Activated T-cell treated with anti-CD3 and anti-CD28 coated beads, Interleukin-2, amount 50 U/mL, for 24 hours (primary cell): ENCODE results near the gene WNT3.

Source experiments
- DNase-seq: peaks from one replicate; pipeline ENCODE4 v3.0.0-alpha.2; 2020
- H3K27ac Mint-ChIP-seq: 2 replicates; pipeline ENCODE4 v1.8.0; 2020; ENCODE audit warnings: mild to moderate bottlenecking, mixed read lengths
- H3K27me3 Mint-ChIP-seq: 2 replicates; pipeline ENCODE4 v1.8.0; 2020; ENCODE audit warnings: mixed read lengths
- H3K36me3 Mint-ChIP-seq: 2 replicates; pipeline ENCODE4 v1.8.0; 2020; ENCODE audit warnings: low read depth, mixed read lengths
- H3K4me1 Mint-ChIP-seq: 2 replicates; pipeline ENCODE4 v1.8.0; 2020; ENCODE audit warnings: low read depth, mixed read lengths
- H3K4me3 Mint-ChIP-seq: 2 replicates; pipeline ENCODE4 v1.8.0; 2020; ENCODE audit warnings: mild to moderate bottlenecking, moderate library complexity, mixed read lengths
- H3K9me3 Mint-ChIP-seq: 2 replicates; pipeline ENCODE4 v1.8.0; 2020; ENCODE audit warnings: mixed read lengths

The WNT3 gene

GRCh38 chr17:46818316-46818928 lies at the start of gene WNT3:
TSS of gene WNT3 (minus strand) at chr17:46818692. CDS start at chr17:46818597, 95 bp downstream.
- peak; percentile 70 for DNase-seq
- H3K4me1 Mint-ChIP-seq, result peaks cover 20% of the 10 kb centered on the region
- no peak within 1 kb of the TSS for H3K27ac Mint-ChIP-seq

GRCh38 chr17:46866747-46867146 lies 48.3 kb upstream of the WNT3 start:
- no peaks in the 10 kb centered on the region for H3K36me3 Mint-ChIP-seq
- peaks cover 31% of the 10 kb centered on the region for H3K27me3 Mint-ChIP-seq
- H3K9me3 Mint-ChIP-seq, result no peaks in the 10 kb centered on the region
- no peak overlapping the region for H3K27ac Mint-ChIP-seq
- no peak overlapping the region for H3K4me3 Mint-ChIP-seq
- no peak for DNase-seq
- H3K4me1 Mint-ChIP-seq, result no peaks in the 10 kb centered on the region

More at GRCh38 chr17:46818316-46818928, at the start of gene WNT3:
- H3K36me3 Mint-ChIP-seq, result no peaks in the 10 kb centered on the region
- no peaks in the 10 kb centered on the region for H3K9me3 Mint-ChIP-seq
- H3K27me3 Mint-ChIP-seq, result peaks cover 89% of the 10 kb centered on the region
- peak within 1 kb of the TSS; percentile 73 for H3K4me3 Mint-ChIP-seq

GRCh38 chr17:46866325-46866724 lies 47.8 kb upstream of the WNT3 start:
- H3K4me3 Mint-ChIP-seq, result no peak overlapping the region
- no peaks in the 10 kb centered on the region for H3K9me3 Mint-ChIP-seq

GRCh38 chr17:46865100-46865499 lies 46.6 kb upstream of the WNT3 start:
- Mint-ChIP-seq H3K9me3 (no peaks in the 10 kb centered on the region), H3K36me3 (no peaks in the 10 kb centered on the region), H3K4me1 (no peaks in the 10 kb centered on the region), H3K27ac (no peak overlapping the region), H3K27me3 (peaks cover 36% of the 10 kb centered on the region), H3K4me3 (no peak overlapping the region)
- no peak for DNase-seq

More at GRCh38 chr17:46866325-46866724, 47.8 kb upstream of the WNT3 start:
- no peak for DNase-seq
- H3K27me3 Mint-ChIP-seq, result peaks cover 33% of the 10 kb centered on the region
- no peaks in the 10 kb centered on the region for H3K36me3 Mint-ChIP-seq
- H3K27ac Mint-ChIP-seq, result no peak overlapping the region
- H3K4me1 Mint-ChIP-seq, result no peaks in the 10 kb centered on the region

- Mint-ChIP-seq H3K4me3 (no peak overlapping the region), H3K36me3 (no peaks in the 10 kb centered on the region), H3K27ac (no peak overlapping the region), H3K27me3 (peaks cover 42% of the 10 kb centered on the region), H3K9me3 (no peaks in the 10 kb centered on the region), H3K4me1 (no peaks in the 10 kb centered on the region)
- no peak for DNase-seq
Observed at GRCh38 chr17:46863383-46864121, 45.1 kb upstream of the WNT3 start.

- no peak overlapping the region for H3K4me3 Mint-ChIP-seq
- peaks cover 43% of the 10 kb centered on the region for H3K27me3 Mint-ChIP-seq
- H3K36me3 Mint-ChIP-seq, result no peaks in the 10 kb centered on the region
- no peaks in the 10 kb centered on the region for H3K4me1 Mint-ChIP-seq
- no peak overlapping the region for H3K27ac Mint-ChIP-seq
- H3K9me3 Mint-ChIP-seq, result no peaks in the 10 kb centered on the region
- DNase-seq, result no peak
Observed at GRCh38 chr17:46862949-46863348, 44.5 kb upstream of the WNT3 start.

GRCh38 chr17:46859996-46860395 lies 41.5 kb upstream of the WNT3 start:
- Mint-ChIP-seq H3K27me3 (peaks cover 54% of the 10 kb centered on the region), H3K36me3 (no peaks in the 10 kb centered on the region), H3K27ac (no peak overlapping the region), H3K4me3 (no peak overlapping the region), H3K9me3 (no peaks in the 10 kb centered on the region), H3K4me1 (no peaks in the 10 kb centered on the region)
- no peak for DNase-seq

- Mint-ChIP-seq H3K4me3 (no peak overlapping the region), H3K9me3 (no peaks in the 10 kb centered on the region), H3K36me3 (no peaks in the 10 kb centered on the region), H3K4me1 (peaks cover 2% of the 10 kb centered on the region), H3K27ac (no peak overlapping the region), H3K27me3 (peaks cover 55% of the 10 kb centered on the region)
- no peak for DNase-seq
Observed at GRCh38 chr17:46857600-46857999, 39.1 kb upstream of the WNT3 start.

- peaks cover 13% of the 10 kb centered on the region for H3K4me1 Mint-ChIP-seq
- H3K36me3 Mint-ChIP-seq, result no peaks in the 10 kb centered on the region
- no peak for DNase-seq
- H3K9me3 Mint-ChIP-seq, result no peaks in the 10 kb centered on the region
- no peak overlapping the region for H3K4me3 Mint-ChIP-seq
- H3K27me3 Mint-ChIP-seq, result peaks cover 71% of the 10 kb centered on the region
- no peak overlapping the region for H3K27ac Mint-ChIP-seq
Observed at GRCh38 chr17:46854948-46855347, 36.5 kb upstream of the WNT3 start.

- no peak overlapping the region for H3K27ac Mint-ChIP-seq
- no peak for DNase-seq
- no peak overlapping the region for H3K4me3 Mint-ChIP-seq
- H3K27me3 Mint-ChIP-seq, result peaks cover 73% of the 10 kb centered on the region
- no peaks in the 10 kb centered on the region for H3K36me3 Mint-ChIP-seq
- H3K9me3 Mint-ChIP-seq, result no peaks in the 10 kb centered on the region
- peaks cover 13% of the 10 kb centered on the region for H3K4me1 Mint-ChIP-seq
Observed at GRCh38 chr17:46854515-46854914, 36.0 kb upstream of the WNT3 start.

- Mint-ChIP-seq H3K27ac (no peak overlapping the region), H3K36me3 (no peaks in the 10 kb centered on the region), H3K27me3 (peaks cover 75% of the 10 kb centered on the region), H3K9me3 (no peaks in the 10 kb centered on the region), H3K4me1 (peaks cover 13% of the 10 kb centered on the region), H3K4me3 (no peak overlapping the region)
- no peak for DNase-seq
Observed at GRCh38 chr17:46853896-46854444, 35.5 kb upstream of the WNT3 start.

- peak within 1 kb of the TSS; percentile 63 for H3K4me3 Mint-ChIP-seq
- no peak within 1 kb of the TSS for H3K27ac Mint-ChIP-seq
- H3K4me1 Mint-ChIP-seq, result peaks cover 13% of the 10 kb centered on the region
- no peaks in the 10 kb centered on the region for H3K36me3 Mint-ChIP-seq
- no peaks in the 10 kb centered on the region for H3K9me3 Mint-ChIP-seq
- DNase-seq, result no peak
- H3K27me3 Mint-ChIP-seq, result peaks cover 83% of the 10 kb centered on the region
Observed at GRCh38 chr17:46851029-46851741, 32.7 kb upstream of the WNT3 start, which contains the start of gene WNT9B. TSS of gene WNT9B (plus strand) at chr17:46851583. CDS start at chr17:46851639, 56 bp downstream.

GRCh38 chr17:46850688-46851028 lies 32.2 kb upstream of the WNT3 start:
- H3K4me3 Mint-ChIP-seq, result peak overlapping the region; percentile 56
- peaks cover 13% of the 10 kb centered on the region for H3K4me1 Mint-ChIP-seq
- no peaks in the 10 kb centered on the region for H3K36me3 Mint-ChIP-seq

GRCh38 chr17:46848534-46848933 lies 30.0 kb upstream of the WNT3 start:
- H3K4me1 Mint-ChIP-seq, result peaks cover 13% of the 10 kb centered on the region
- H3K4me3 Mint-ChIP-seq, result no peak overlapping the region
- no peak overlapping the region for H3K27ac Mint-ChIP-seq
- H3K27me3 Mint-ChIP-seq, result peaks cover 74% of the 10 kb centered on the region
- H3K36me3 Mint-ChIP-seq, result peaks cover under 1% of the 10 kb centered on the region
- H3K9me3 Mint-ChIP-seq, result peaks cover 2% of the 10 kb centered on the region
- no peak for DNase-seq

More at GRCh38 chr17:46850688-46851028, 32.2 kb upstream of the WNT3 start:
- Mint-ChIP-seq H3K27ac (no peak overlapping the region), H3K9me3 (no peaks in the 10 kb centered on the region), H3K27me3 (peaks cover 83% of the 10 kb centered on the region)
- DNase-seq, result no peak
